Umbilical cord (tissue), 2 donors: ENCODE data around the gene MED15. TPM values are rescaled to one million over a fixed set of nuclear protein-coding genes. Genes with fewer than 3 reads are reported as not detected.

Experiments used
- DNase-seq: peaks from one replicate; pipeline ENCODE4 v3.0.0-alpha.2; 2015; ENCODE audit warnings: low spot score
- total RNA-seq: library from RNA; depleted of rRNA; stranded (reverse); fragments of >200 nt; gene quantifications from one replicate; pipeline ENCODE4 v1.2.3, GENCODE V29; 2014; ENCODE audit warnings: low replicate concordance; ENCODE audit not compliant: insufficient read depth

MED15 gene
- total RNA-seq, 1 donor from 2014 or later = 24.3 TPM

GRCh38 chr22:20569059-20570058 is 61.9 kb downstream of the MED15 start:
- peak; percentile 92 for DNase-seq

- no peak for DNase-seq
These were observed 63.7 kb downstream of the MED15 start for GRCh38 chr22:20571078-20571503.

- DNase-seq = no peak
These were observed 64.2 kb downstream of the MED15 start for GRCh38 chr22:20571531-20572007.

- no peak for DNase-seq
These were observed 64.9 kb downstream of the MED15 start for GRCh38 chr22:20572132-20572802.

GRCh38 chr22:20573176-20573832 is 65.9 kb downstream of the MED15 start:
- peak; percentile 85 for DNase-seq

- DNase-seq = no peak
These were observed 66.6 kb downstream of the MED15 start for GRCh38 chr22:20573833-20574615.

GRCh38 chr22:20574920-20575353 is 67.5 kb downstream of the MED15 start:
- no peak for DNase-seq

- DNase-seq = no peak
These were observed 68.5 kb downstream of the MED15 start for GRCh38 chr22:20575724-20576444.

GRCh38 chr22:20576445-20576816 is 69.0 kb downstream of the MED15 start:
- no peak for DNase-seq

GRCh38 chr22:20577045-20577444 is 69.6 kb downstream of the MED15 start:
- no peak for DNase-seq

- no peak for DNase-seq
These were observed 70.2 kb downstream of the MED15 start for GRCh38 chr22:20577549-20577975.

- DNase-seq = no peak
These were observed 70.8 kb downstream of the MED15 start for GRCh38 chr22:20578192-20578591.

GRCh38 chr22:20578707-20579106 is 71.3 kb downstream of the MED15 start:
- no peak for DNase-seq

GRCh38 chr22:20579273-20580120 is 72.1 kb downstream of the MED15 start:
- DNase-seq = no peak

- DNase-seq = no peak
These were observed 72.8 kb downstream of the MED15 start for GRCh38 chr22:20580179-20580578.

- no peak for DNase-seq
These were observed 73.4 kb downstream of the MED15 start for GRCh38 chr22:20580611-20581502.

GRCh38 chr22:20581503-20582170 is 74.2 kb downstream of the MED15 start:
- no peak for DNase-seq

- DNase-seq = no peak
These were observed 74.7 kb downstream of the MED15 start for GRCh38 chr22:20582171-20582511.
